Hepatocyte (in vitro differentiated cells): ENCODE results near the gene FBXW11.

Experiments
- CTCF ChIP-seq: fragments of 200-600 bp; sonication (generic); IDR thresholded peaks from 2 replicates; pipeline ENCODE4 v1.5.1; 2016; ENCODE audit warnings: antibody characterized with exemption, mild to moderate bottlenecking; ENCODE audit not compliant: poor library complexity
- EZH2 ChIP-seq: fragments of 200-600 bp; sonication (generic); IDR thresholded peaks from 2 replicates; pipeline ENCODE4 v1.6.1; 2016; ENCODE audit warnings: antibody characterized with exemption, mild to moderate bottlenecking, borderline replicate concordance

GRCh38 chr5:171857489-171857876 lies 149.0 kb downstream of the FBXW11 start:
- TF ChIP-seq CTCF (no peak), EZH2 (no peak)
